Suprapubic skin (tissue), 4 donors: ENCODE data around the gene YARS2. TPM values are rescaled to one million over a fixed set of nuclear protein-coding genes. Genes with fewer than 3 reads are reported as not detected.
"Not testable (repeated sequence)": the region's sequence is repeated elsewhere in the genome, so short reads cannot be mapped to it uniquely, and the experiment has no call there.

Experiments used
- DNase-seq, 2 donors: peaks; one replicate each; pipeline ENCODE4 v3.0.0-alpha.2; 2019; ENCODE audit warnings: low spot score in 2 of 2
- H3K27ac ChIP-seq: fragments of 200-600 bp; sonication (generic); one replicate; pipeline ENCODE4 v1.5.1; 2019
- H3K27me3 ChIP-seq: fragments of 200-600 bp; sonication (generic); one replicate; pipeline ENCODE4 v1.5.1; 2019
- H3K36me3 ChIP-seq: fragments of 200-600 bp; sonication (generic); one replicate; pipeline ENCODE4 v1.5.1; 2019
- H3K4me1 ChIP-seq: fragments of 200-600 bp; sonication (generic); one replicate; pipeline ENCODE4 v1.5.1; 2019
- H3K4me3 ChIP-seq: fragments of 200-600 bp; sonication (generic); one replicate; pipeline ENCODE4 v1.5.1; 2019; ENCODE audit warnings: mild to moderate bottlenecking
- H3K9me3 ChIP-seq: fragments of 200-600 bp; sonication (generic); one replicate; pipeline ENCODE4 v1.5.1; 2019
- EP300 ChIP-seq: sonication (generic); formaldehyde crosslinking; IDR thresholded peaks from one replicate; pipeline ENCODE4 v1.6.1; 2017; ENCODE audit warnings: antibody characterized with exemption
- POLR2A ChIP-seq, 2 donors: fragments of 450-650 bp; IDR thresholded peaks; one replicate each; pipeline ENCODE4 v1.6.1; 2017; ENCODE audit warnings: antibody characterized with exemption in 2 of 2, mild to moderate bottlenecking in 2 of 2, moderate library complexity in 2 of 2
- POLR2AphosphoS5 ChIP-seq, 3 donors: sonication (generic); formaldehyde crosslinking; IDR thresholded peaks; one replicate each; pipeline ENCODE4 v1.6.1; 2017; ENCODE audit warnings: antibody characterized with exemption in 3 of 3
- WGBS: methylation state at CpG from one replicate; pipeline ENCODE4 v1.1.5; 2018; 5-methylcytosine and 5-hydroxymethylcytosine counted together
- total RNA-seq, 4 donors: library from RNA; depleted of rRNA; stranded (reverse); fragments of >200 nt; gene quantifications; one replicate each; pipeline ENCODE4 v1.1.0, GENCODE V29; 2016
- TF ChIP-seq, protein P1 (sequence below), 2 donors: fragments of 200-600 bp in 1 of 2; fragments of 450-650 bp in 1 of 2; sonication (generic) in 1 of 2; IDR thresholded peaks; one replicate each; pipeline ENCODE4 v1.5.1; 2016 to 2019; ENCODE audit warnings: antibody characterized with exemption in 2 of 2, mild to moderate bottlenecking in 1 of 2, moderate library complexity in 1 of 2

Gene YARS2
- total RNA-seq, 4 donors from 2014 or later: 17.1 to 26.5 (median 23.1) TPM

- TF ChIP-seq POLR2AphosphoS5 (IDR thresholded peaks at IDR 0.05) (no peak), EP300 (no peak), POLR2A (IDR thresholded peaks at IDR 0.05) (no peak)
- TF ChIP-seq, protein P1, sequence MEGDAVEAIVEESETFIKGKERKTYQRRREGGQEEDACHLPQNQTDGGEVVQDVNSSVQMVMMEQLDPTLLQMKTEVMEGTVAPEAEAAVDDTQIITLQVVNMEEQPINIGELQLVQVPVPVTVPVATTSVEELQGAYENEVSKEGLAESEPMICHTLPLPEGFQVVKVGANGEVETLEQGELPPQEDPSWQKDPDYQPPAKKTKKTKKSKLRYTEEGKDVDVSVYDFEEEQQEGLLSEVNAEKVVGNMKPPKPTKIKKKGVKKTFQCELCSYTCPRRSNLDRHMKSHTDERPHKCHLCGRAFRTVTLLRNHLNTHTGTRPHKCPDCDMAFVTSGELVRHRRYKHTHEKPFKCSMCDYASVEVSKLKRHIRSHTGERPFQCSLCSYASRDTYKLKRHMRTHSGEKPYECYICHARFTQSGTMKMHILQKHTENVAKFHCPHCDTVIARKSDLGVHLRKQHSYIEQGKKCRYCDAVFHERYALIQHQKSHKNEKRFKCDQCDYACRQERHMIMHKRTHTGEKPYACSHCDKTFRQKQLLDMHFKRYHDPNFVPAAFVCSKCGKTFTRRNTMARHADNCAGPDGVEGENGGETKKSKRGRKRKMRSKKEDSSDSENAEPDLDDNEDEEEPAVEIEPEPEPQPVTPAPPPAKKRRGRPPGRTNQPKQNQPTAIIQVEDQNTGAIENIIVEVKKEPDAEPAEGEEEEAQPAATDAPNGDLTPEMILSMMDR (IDR thresholded peaks at IDR 0.05): no peak
- no peaks in the 10 kb centered on the region for H3K9me3 ChIP-seq
- no peaks in the 10 kb centered on the region for H3K4me1 ChIP-seq
- no peaks in the 10 kb centered on the region for H3K27me3 ChIP-seq
- 94% methylated on average over 2 of the region's 2 CpGs for WGBS
- H3K36me3 ChIP-seq: peaks cover 62% of the 10 kb centered on the region
- DNase-seq: no peak
- H3K27ac ChIP-seq: no peak overlapping the region
- no peak overlapping the region for H3K4me3 ChIP-seq
Observed at GRCh38 chr12:32726286-32726685, 29.4 kb downstream of the YARS2 start.

- 96% methylated on average over 3 of the region's 3 CpGs for WGBS
- H3K4me1 ChIP-seq, H3K27me3 ChIP-seq, H3K27ac ChIP-seq, H3K4me3 ChIP-seq, DNase-seq, H3K9me3 ChIP-seq: not testable (repeated sequence)
- peaks cover 56% of the 10 kb centered on the region for H3K36me3 ChIP-seq
Observed at GRCh38 chr12:32725308-32725707, 30.4 kb downstream of the YARS2 start.

GRCh38 chr12:32718926-32719325 is 36.8 kb downstream of the YARS2 start:
- TF ChIP-seq POLR2AphosphoS5 (IDR thresholded peaks at IDR 0.05): no peak
- Histone ChIP-seq H3K27ac (no peak overlapping the region), H3K27me3 (no peaks in the 10 kb centered on the region), H3K9me3 (no peaks in the 10 kb centered on the region), H3K4me1 (no peaks in the 10 kb centered on the region), H3K4me3 (no peak overlapping the region), H3K36me3 (peaks cover 28% of the 10 kb centered on the region)
- DNase-seq: no peak
- WGBS: 70% methylated on average over 2 of the region's 2 CpGs

- Histone ChIP-seq H3K36me3 (peaks cover 33% of the 10 kb centered on the region), H3K27me3 (no peaks in the 10 kb centered on the region), H3K4me3 (no peak overlapping the region), H3K9me3 (no peaks in the 10 kb centered on the region), H3K27ac (no peak overlapping the region), H3K4me1 (no peaks in the 10 kb centered on the region)
- TF ChIP-seq, protein P1 (IDR thresholded peaks at IDR 0.05): no peak
- TF ChIP-seq EP300 (no peak), POLR2A (IDR thresholded peaks at IDR 0.05) (no peak), POLR2AphosphoS5 (IDR thresholded peaks at IDR 0.05) (no peak)
- DNase-seq: no peak
- WGBS: 96% methylated on average over 4 of the region's 4 CpGs
Observed at GRCh38 chr12:32714772-32715171, 40.9 kb downstream of the YARS2 start.

DNA sequence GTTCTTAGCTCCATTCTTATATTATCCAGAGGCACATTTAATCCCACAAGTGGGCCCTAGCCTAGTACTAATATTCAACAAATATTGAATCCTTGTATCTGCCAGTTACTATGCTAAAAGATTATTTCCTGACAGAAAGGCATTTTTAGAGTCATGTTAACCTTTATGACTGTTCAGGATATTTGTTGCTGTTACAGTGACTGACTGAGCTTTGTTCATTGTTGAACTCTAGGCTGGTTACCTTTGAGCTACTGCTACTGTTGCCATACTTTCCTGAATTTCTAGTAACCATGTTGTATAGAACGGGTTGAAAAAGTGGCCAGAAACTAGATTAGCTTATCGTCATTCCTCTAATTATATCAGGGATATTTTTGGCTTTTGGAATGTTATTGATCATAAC is 46.8 kb downstream of the YARS2 start:
- DNase-seq: no peak
- 91% methylated on average over 2 of the region's 2 CpGs for WGBS
- TF ChIP-seq EP300 (no peak), POLR2A (IDR thresholded peaks at IDR 0.05) (no peak), POLR2AphosphoS5 (IDR thresholded peaks at IDR 0.05) (no peak)
- TF ChIP-seq, protein P1 (IDR thresholded peaks at IDR 0.05): no peak
- no peaks in the 10 kb centered on the region for H3K27me3 ChIP-seq
- H3K36me3 ChIP-seq: peaks cover 34% of the 10 kb centered on the region
- H3K4me1 ChIP-seq: no peaks in the 10 kb centered on the region
- no peak overlapping the region for H3K4me3 ChIP-seq
- H3K9me3 ChIP-seq: no peaks in the 10 kb centered on the region
- no peak overlapping the region for H3K27ac ChIP-seq

- Histone ChIP-seq H3K27me3 (no peaks in the 10 kb centered on the region), H3K4me1 (no peaks in the 10 kb centered on the region), H3K27ac (no peak overlapping the region), H3K4me3 (no peak overlapping the region), H3K9me3 (no peaks in the 10 kb centered on the region), H3K36me3 (peaks cover 25% of the 10 kb centered on the region)
- DNase-seq: no peak
- WGBS: 90% methylated on average over 2 of the region's 2 CpGs
- no peak for TF ChIP-seq POLR2AphosphoS5 (IDR thresholded peaks at IDR 0.05)
- TF ChIP-seq, protein P1 (IDR thresholded peaks at IDR 0.05): no peak
- no peak for TF ChIP-seq POLR2A (IDR thresholded peaks at IDR 0.05)
- no peak for TF ChIP-seq EP300
Observed at GRCh38 chr12:32706335-32707024, 49.2 kb downstream of the YARS2 start.
